ENCODE measurements around the gene NOTCH3.

NOTCH3 gene

DNA sequence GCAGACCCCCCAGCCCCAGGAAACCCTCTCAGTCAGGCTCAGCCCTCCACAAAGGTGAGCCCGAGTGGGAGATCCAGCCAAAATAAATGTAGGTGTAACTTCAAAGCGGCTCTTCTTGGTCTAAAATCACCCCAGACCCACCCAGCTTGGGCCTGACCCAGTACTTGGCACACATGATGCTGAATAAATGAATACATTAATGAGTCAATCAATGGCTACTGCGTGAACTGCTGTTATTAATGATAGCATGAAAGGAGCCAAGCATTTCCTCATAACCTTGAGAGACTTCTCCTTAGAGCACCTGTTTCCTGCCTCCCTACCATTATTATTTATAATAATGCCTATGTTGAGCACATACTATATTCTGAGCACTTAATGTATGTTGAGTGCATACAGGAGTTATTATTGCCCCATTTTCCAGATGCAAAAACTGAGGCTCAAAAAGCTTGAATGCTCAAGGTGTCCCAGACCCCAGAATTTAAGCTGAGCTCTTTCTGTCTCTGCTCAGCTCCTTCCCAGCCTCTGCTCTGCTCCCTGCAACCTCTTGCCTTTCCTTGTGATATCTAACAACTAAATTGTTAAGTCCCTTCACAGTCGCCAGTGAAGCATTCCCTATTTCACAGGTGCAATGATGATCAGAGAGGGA, 4.3 kb downstream of the NOTCH3 start:
- TF ChIP-seq, protein P1, sequence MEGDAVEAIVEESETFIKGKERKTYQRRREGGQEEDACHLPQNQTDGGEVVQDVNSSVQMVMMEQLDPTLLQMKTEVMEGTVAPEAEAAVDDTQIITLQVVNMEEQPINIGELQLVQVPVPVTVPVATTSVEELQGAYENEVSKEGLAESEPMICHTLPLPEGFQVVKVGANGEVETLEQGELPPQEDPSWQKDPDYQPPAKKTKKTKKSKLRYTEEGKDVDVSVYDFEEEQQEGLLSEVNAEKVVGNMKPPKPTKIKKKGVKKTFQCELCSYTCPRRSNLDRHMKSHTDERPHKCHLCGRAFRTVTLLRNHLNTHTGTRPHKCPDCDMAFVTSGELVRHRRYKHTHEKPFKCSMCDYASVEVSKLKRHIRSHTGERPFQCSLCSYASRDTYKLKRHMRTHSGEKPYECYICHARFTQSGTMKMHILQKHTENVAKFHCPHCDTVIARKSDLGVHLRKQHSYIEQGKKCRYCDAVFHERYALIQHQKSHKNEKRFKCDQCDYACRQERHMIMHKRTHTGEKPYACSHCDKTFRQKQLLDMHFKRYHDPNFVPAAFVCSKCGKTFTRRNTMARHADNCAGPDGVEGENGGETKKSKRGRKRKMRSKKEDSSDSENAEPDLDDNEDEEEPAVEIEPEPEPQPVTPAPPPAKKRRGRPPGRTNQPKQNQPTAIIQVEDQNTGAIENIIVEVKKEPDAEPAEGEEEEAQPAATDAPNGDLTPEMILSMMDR (IDR thresholded peaks at IDR 0.05; ENCODE audit: insufficient read depth, low read depth, low read length, missing control alignments): no peak
- peak; percentile 44 for DNase-seq (ENCODE audit: low read depth)
- H3K4me3 ChIP-seq (ENCODE audit: low read length): peak overlapping the region; percentile 18

DNA sequence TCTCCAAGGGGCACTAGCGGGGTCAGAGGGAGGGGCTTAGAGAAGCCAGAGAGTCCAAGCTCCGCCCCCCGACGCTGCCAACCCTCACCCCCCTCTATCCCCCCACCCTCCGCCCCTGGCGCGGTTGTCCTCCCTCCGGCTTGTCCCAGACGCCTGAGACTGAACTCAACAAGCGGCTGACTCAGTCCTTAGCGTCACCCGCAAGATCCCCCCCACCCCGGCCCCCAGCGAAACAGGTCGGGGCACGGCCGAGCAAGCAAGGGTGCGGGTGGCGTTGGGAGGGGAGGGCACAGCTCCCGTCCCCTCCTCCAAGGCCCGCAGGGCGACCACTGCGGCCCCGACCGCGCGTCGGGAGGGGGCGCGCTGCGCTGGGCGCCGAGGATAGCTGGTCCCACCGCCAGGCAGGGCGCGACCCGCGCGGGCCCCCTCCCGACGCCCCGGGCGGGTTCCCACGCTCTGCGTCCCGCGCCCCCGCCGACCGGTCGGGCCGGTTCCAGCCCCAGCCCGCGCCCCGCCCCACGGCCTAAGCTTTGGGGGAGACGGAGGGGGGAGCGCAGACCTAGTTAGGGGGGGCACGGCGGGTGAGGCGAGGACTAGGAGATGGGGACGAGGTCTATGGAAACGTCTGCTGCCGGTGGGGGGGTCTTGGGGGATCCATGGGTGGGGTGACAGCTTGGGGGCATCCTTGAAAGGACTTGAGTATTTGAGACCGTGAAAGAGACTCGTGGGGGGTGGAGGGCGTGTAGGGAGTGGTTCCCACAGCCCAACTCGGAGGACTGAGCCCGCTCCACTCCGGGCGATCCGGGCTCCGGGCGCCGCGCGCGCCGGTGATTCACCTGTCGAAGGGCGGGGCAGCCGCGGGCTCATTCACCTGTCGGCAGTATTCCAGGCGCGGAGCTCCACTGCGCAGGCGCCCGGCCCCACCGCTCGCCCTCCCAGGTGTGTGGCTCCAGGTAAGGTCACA, 5.1 kb downstream of the NOTCH3 start:
- peak; percentile 97 for DNase-seq (ENCODE audit: low read depth)
- peak overlapping the region; percentile 29 for H3K4me3 ChIP-seq (ENCODE audit: low read length)
- TF ChIP-seq, protein P1 (IDR thresholded peaks at IDR 0.05; ENCODE audit: insufficient read depth, low read depth, low read length, missing control alignments): no peak

DNA sequence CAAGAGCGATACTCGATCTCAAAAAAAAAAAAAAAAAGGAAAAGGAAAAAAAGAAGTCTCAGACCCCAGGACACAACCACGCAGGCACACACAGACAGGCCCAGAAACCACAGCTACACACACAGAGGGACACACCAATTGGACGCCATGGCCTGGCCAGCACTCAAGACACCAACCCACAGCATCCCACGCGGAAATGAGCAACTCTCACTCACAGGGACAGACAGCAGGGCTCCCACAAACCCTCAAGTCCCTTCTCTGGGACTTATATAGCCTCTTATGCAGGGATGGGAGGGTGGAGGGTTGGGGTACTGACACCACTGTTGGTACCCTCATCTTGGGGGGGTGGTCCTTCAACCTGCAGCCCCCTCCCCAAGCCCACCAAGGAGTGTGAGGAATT, 5.9 kb downstream of the NOTCH3 start:
- peak; percentile 44 for DNase-seq (ENCODE audit: low read depth)
- TF ChIP-seq, protein P1 (IDR thresholded peaks at IDR 0.05; ENCODE audit: insufficient read depth, low read depth, low read length, missing control alignments): no peak
- peak overlapping the region; percentile 29 for H3K4me3 ChIP-seq (ENCODE audit: low read length)

DNA sequence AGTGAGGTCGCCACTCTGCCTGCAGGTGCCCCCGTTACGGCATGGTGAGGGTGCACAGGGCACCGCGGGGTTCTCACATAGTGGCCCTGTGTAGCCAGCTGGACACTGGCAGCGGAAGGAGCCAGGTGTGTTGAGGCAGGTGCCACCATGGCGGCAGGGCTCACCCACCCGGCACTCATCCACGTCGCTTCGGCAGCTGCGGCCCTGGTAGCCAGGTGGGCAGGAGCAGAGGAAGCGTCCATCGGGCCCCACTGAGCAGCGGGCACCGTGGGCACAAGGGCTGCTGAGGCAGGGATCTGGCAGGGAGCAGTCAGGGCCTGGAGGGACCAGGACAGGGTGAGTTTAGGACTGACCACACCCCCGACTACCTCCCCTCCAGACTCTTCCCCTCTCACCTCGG, 8.8 kb downstream of the NOTCH3 start:
- no peak for DNase-seq (ENCODE audit: low read depth)
- TF ChIP-seq, protein P1 (IDR thresholded peaks at IDR 0.05; ENCODE audit: insufficient read depth, low read depth, low read length, missing control alignments): no peak
- no peak overlapping the region for H3K4me3 ChIP-seq (ENCODE audit: low read length)

DNA sequence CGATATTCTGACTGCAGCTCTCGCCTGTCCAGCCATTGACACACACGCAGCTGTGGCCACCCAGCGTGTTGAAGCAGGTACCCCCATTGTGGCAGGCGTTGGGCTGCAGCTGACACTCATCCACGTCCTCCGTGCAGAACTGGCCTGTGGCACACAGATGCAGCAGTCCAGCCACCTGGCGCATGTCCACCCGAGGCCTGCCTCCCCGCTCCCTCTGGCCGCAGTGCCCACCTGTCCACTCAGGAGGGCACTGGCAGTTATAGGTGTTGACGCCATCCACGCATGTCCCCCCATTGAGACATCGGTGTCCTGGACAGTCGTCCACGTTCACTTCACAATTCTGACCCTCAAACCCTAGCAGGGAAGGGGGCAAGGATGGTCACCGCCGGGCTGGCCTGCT, 9.3 kb downstream of the NOTCH3 start:
- DNase-seq (ENCODE audit: low read depth): no peak
- TF ChIP-seq, protein P1 (IDR thresholded peaks at IDR 0.05; ENCODE audit: insufficient read depth, low read depth, low read length, missing control alignments): no peak
- H3K4me3 ChIP-seq (ENCODE audit: low read length): no peak overlapping the region

DNA sequence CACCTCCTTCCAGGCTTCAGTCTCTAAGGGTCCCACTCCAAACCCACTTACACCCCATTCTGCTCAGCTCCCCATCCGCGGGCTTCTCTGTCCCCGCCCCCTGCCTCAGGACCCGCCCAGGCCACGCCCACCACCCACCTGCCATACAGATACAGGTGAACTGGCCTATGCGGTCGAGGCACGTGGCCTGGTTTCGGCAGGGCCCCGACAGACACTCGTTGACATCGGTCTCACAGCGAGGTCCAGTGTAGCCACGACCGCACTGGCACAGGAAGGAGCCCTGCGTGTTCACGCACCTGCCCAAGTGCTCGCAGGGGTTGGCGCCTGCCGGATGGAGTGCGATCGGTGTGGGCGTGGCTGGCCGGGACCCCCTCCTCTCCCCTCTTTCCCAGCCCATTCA, 11.9 kb downstream of the NOTCH3 start:
- TF ChIP-seq, protein P1 (IDR thresholded peaks at IDR 0.05; ENCODE audit: insufficient read depth, low read depth, low read length, missing control alignments): no peak
- H3K4me3 ChIP-seq (ENCODE audit: low read length): no peak overlapping the region
- no peak for DNase-seq (ENCODE audit: low read depth)

Measured in epithelial cell of esophagus (primary cell).